Thoracic aorta (tissue), 2 donors: ENCODE measurements around the gene SLC25A13. TPM values are rescaled to one million over a fixed set of nuclear protein-coding genes. Genes with fewer than 3 reads are reported as not detected.

Experiments used
- ATAC-seq: fragments of 150-250 bp; one replicate; pipeline ENCODE4 v1.8.0; 2017; ENCODE audit warnings: low read depth; ENCODE audit not compliant: insufficient number of reproducible peaks, low FRiP score
- DNase-seq: peaks from one replicate; pipeline ENCODE4 v3.0.0-alpha.2; 2020; ENCODE audit warnings: low spot score
- H3K27ac ChIP-seq, 2 donors: fragments of 200-600 bp; sonication (generic); 1 replicate in 1 of 2; 2 replicates in 1 of 2; pipeline ENCODE4 v1.5.1; 2016; ENCODE audit warnings: mild to moderate bottlenecking in 2 of 2, moderate library complexity in 2 of 2
- H3K27me3 ChIP-seq: fragments of 200-600 bp; sonication (generic); replicated peaks from 2 replicates; pipeline ENCODE4 v1.6.0; 2016; ENCODE audit warnings: mild to moderate bottlenecking; ENCODE audit not compliant: insufficient read depth
- H3K36me3 ChIP-seq: fragments of 200-600 bp; sonication (generic); one replicate; pipeline ENCODE4 v1.5.1; 2016
- H3K4me1 ChIP-seq, 2 donors: fragments of 200-600 bp; sonication (generic); 1 replicate in 1 of 2; 2 replicates in 1 of 2; pipeline versions ENCODE4 v1.5.1 to v1.6.0; 2016; ENCODE audit warnings: low read depth in 2 of 2, mild to moderate bottlenecking in 1 of 2; ENCODE audit not compliant: control insufficient read depth in 1 of 2
- H3K4me3 ChIP-seq: fragments of 200-600 bp; sonication (generic); 2 replicates; pipeline ENCODE4 v1.5.1; 2016; ENCODE audit warnings: mild to moderate bottlenecking
- H3K9me3 ChIP-seq: fragments of 200-600 bp; sonication (generic); 2 replicates; pipeline ENCODE4 v1.5.1; 2016
- total RNA-seq, 2 donors: library from RNA; depleted of rRNA; stranded (reverse); fragments of >200 nt; gene quantifications; one replicate each; pipeline versions ENCODE4 v1.1.0 to v1.2.3, GENCODE V29; 2016
- TF ChIP-seq, protein P1 (sequence below): fragments of 200-600 bp; sonication (generic); IDR thresholded peaks from one replicate; pipeline ENCODE4 v1.5.1; 2019; ENCODE audit warnings: antibody characterized with exemption

The SLC25A13 gene
- total RNA-seq, 2 donors from 2014 or later, result 18.5 to 24.2 TPM

DNA sequence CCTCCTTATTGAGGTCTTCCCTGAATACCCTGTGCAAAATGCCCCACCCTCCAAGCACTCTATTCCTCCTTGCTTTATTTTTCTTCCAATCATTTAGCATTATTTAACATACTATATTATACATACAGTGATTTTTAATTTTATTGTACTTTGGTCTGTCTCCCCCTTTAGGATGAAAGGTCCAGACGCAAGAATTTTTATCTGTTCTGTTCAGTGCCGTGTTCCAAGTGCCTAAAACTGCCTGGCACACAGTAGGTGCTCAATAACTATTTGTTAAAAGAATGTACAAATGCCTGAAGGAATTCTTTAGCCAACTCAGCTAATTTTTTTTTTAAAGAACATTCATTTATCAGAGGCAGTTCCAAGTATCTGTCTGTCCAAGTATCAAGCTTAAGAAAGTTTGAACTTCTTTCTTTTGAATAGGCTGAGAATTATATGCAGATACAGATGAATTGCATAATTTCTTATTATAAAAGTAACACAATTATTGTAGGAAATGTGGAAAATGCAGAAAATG, 34.1 kb upstream of the SLC25A13 start:
- Histone ChIP-seq H3K4me3 (no peak overlapping the region), H3K36me3 (no peaks in the 10 kb centered on the region), H3K27ac (no peak overlapping the region), H3K27me3 (no peaks in the 10 kb centered on the region), H3K4me1 (no peaks in the 10 kb centered on the region), H3K9me3 (no peaks in the 10 kb centered on the region)
- DNase-seq (no peak), ATAC-seq (no peak)
- TF ChIP-seq, protein P1, sequence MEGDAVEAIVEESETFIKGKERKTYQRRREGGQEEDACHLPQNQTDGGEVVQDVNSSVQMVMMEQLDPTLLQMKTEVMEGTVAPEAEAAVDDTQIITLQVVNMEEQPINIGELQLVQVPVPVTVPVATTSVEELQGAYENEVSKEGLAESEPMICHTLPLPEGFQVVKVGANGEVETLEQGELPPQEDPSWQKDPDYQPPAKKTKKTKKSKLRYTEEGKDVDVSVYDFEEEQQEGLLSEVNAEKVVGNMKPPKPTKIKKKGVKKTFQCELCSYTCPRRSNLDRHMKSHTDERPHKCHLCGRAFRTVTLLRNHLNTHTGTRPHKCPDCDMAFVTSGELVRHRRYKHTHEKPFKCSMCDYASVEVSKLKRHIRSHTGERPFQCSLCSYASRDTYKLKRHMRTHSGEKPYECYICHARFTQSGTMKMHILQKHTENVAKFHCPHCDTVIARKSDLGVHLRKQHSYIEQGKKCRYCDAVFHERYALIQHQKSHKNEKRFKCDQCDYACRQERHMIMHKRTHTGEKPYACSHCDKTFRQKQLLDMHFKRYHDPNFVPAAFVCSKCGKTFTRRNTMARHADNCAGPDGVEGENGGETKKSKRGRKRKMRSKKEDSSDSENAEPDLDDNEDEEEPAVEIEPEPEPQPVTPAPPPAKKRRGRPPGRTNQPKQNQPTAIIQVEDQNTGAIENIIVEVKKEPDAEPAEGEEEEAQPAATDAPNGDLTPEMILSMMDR, result no peak

DNA sequence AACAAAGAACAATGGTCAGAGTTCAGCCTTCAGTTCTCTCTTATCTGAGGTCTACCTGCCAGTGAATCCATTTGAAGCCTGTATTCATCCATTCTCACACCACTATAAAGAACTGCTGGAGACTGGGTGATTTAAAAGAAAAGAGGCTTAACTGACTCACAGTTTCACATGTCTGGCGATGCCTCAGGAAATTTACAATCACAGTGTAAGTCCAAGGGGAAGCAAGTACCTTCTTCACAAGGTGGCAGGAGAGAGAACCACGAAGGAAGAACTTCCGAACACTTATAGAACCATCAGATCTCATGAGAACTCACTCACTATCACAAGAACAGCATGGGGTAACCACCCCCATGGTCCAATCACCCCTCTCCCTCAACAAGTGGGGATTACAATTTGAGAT, 33.0 kb upstream of the SLC25A13 start:
- no peak for DNase-seq
- Histone ChIP-seq H3K36me3 (no peaks in the 10 kb centered on the region), H3K4me1 (no peaks in the 10 kb centered on the region), H3K4me3 (no peak overlapping the region), H3K9me3 (no peaks in the 10 kb centered on the region), H3K27ac (no peak overlapping the region), H3K27me3 (no peaks in the 10 kb centered on the region)
- ATAC-seq, result no peak
- TF ChIP-seq, protein P1, result no peak

DNA sequence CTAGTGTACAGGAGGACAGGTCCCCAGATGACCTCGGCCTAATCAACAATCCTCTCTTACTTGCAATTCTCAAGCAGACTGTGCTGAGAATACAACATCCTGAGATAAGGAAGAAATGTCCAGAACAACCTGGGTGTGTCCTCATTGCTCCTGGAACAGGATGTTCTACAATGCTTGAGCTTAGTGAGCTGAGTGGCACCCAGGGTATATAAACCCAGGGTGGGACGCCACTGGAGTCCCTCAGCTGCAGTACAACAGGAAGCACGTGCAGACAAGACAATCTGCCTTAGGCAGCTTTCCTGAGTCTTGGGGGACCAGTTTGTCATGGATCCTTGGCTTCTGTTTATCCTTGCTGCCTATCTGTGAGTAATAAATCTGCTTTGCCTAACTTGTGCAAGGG, 27.7 kb upstream of the SLC25A13 start:
- H3K4me3 ChIP-seq, result no peak overlapping the region
- H3K27me3 ChIP-seq, result no peaks in the 10 kb centered on the region
- DNase-seq (no peak), ATAC-seq (no peak)
- no peaks in the 10 kb centered on the region for H3K4me1 ChIP-seq
- no peaks in the 10 kb centered on the region for H3K36me3 ChIP-seq
- H3K27ac ChIP-seq, result no peak overlapping the region
- H3K9me3 ChIP-seq, result no peaks in the 10 kb centered on the region
- TF ChIP-seq, protein P1, result no peak

DNA sequence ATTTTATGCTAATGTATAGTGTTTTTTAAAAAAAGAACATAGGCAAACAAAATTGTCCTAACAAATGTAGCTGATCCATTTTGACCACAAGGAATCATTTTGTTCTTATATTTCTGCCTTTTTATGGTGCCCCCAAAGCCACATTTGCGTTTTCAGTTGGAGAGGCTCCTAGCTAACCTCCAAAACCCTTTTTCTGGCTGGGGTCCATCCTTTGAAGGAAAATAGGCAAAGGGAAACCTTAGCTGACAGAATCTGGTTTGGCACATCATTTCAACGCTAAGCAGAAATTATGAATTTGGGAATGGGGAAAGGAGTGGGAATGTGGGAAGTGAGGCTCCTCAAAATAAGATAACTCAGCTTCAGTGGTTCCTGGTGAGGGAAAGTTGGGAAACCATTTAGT, 25.6 kb upstream of the SLC25A13 start:
- H3K27ac ChIP-seq, result no peak overlapping the region
- no peaks in the 10 kb centered on the region for H3K36me3 ChIP-seq
- no peaks in the 10 kb centered on the region for H3K27me3 ChIP-seq
- no peak for DNase-seq
- no peak overlapping the region for H3K4me3 ChIP-seq
- no peaks in the 10 kb centered on the region for H3K4me1 ChIP-seq
- H3K9me3 ChIP-seq, result no peaks in the 10 kb centered on the region
- ATAC-seq, result no peak
- TF ChIP-seq, protein P1, result no peak

DNA sequence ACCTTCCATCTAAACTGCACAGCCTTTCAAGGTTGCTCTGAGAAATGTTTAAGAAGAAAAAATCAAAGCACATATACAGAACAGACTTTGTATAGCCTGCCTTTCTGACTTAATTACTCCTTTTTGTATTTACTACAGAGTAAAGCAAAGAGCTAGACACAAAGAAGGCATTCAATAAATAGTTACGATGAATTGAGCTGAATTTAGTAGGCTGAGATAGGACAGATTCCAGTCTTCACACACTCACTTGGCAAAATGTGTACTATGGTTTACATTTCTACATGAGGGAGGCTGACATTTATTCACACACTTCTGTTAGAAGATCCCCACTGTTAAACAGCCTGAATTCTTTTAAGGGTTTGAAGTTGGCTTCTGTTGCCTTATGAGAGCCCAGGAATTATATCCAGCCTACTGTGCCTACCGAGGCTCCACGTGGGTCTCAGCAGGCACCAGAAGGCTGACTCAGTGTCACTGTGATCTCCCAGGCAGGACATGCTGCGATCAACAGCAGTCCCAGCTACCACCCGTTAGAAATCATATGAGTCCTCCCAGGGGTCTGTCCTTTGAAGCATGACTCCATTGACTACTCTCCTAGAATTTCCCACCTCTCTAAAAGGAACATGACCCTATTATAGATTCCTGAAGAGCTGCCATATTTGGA, 24.5 kb upstream of the SLC25A13 start:
- Histone ChIP-seq H3K4me1 (no peaks in the 10 kb centered on the region), H3K4me3 (no peak overlapping the region), H3K9me3 (no peaks in the 10 kb centered on the region), H3K27ac (no peak overlapping the region), H3K27me3 (no peaks in the 10 kb centered on the region), H3K36me3 (no peaks in the 10 kb centered on the region)
- TF ChIP-seq, protein P1, result no peak
- ATAC-seq (no peak), DNase-seq (no peak)
